Stimulated activated memory B cell treated with anti-CD40 and anti-IgM and Interleukin-4, amounts not matched to agents 10 μg/mL and 1 μg/mL and 100 μg/mL, for 72 hours (primary cell): ENCODE results near the gene WDFY4.

Source experiments
- ATAC-seq: fragments of 150-1000 bp; cut with Tn5 transposase; 2 replicates; pipeline ENCODE4 v1.10.0; 2021
- H3K27ac Mint-ChIP-seq: one replicate; pipeline ENCODE4 v1.8.0; 2022; ENCODE audit warnings: mild to moderate bottlenecking, mixed read lengths
- H3K27me3 Mint-ChIP-seq: one replicate; pipeline ENCODE4 v1.8.0; 2022; ENCODE audit warnings: mixed read lengths
- H3K36me3 Mint-ChIP-seq: one replicate; pipeline ENCODE4 v1.8.0; 2022; ENCODE audit warnings: mixed read lengths
- H3K4me1 Mint-ChIP-seq: one replicate; pipeline ENCODE4 v1.8.0; 2022; ENCODE audit warnings: mixed read lengths
- H3K4me3 Mint-ChIP-seq: one replicate; pipeline ENCODE4 v1.8.0; 2022; ENCODE audit warnings: mild to moderate bottlenecking, moderate library complexity, mixed read lengths
- H3K9me3 Mint-ChIP-seq: one replicate; pipeline ENCODE4 v1.8.0; 2022; ENCODE audit warnings: mixed read lengths

Gene WDFY4

DNA sequence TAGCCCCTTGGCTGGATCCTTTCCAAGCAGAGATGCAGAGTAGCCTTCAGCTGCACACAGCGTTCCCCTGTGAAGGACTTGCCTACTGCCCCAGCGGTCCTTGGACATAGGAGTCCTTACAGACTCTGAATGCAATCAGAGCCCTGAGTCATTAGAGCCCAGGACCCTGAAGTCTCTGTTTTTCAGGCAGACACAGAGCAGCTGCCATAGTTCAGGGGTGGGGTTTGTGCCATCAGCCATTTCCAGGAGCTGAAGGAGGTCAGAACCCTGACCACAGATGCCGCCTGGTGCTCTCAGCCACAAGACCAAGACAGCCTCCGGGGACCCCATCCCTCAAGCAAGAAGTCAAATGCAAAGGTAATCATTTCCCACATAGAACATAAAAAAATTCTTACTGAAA is 32.8 kb upstream of the WDFY4 start:
- H3K27me3 Mint-ChIP-seq: peaks cover 14% of the 10 kb centered on the region

GRCh38 chr10:48652344-48652743 is 32.3 kb upstream of the WDFY4 start:
- Mint-ChIP-seq H3K4me3 (no peak overlapping the region), H3K27me3 (peaks cover 14% of the 10 kb centered on the region), H3K4me1 (peaks cover 44% of the 10 kb centered on the region), H3K27ac (no peak overlapping the region), H3K36me3 (no peaks in the 10 kb centered on the region), H3K9me3 (no peaks in the 10 kb centered on the region)
- ATAC-seq: no peak

More for the DNA sequence above, 32.8 kb upstream of the WDFY4 start:
- H3K4me1 Mint-ChIP-seq: peaks cover 40% of the 10 kb centered on the region
- no peaks in the 10 kb centered on the region for H3K9me3 Mint-ChIP-seq
- no peaks in the 10 kb centered on the region for H3K36me3 Mint-ChIP-seq
- no peak for ATAC-seq
- no peak overlapping the region for H3K4me3 Mint-ChIP-seq
- no peak overlapping the region for H3K27ac Mint-ChIP-seq

GRCh38 chr10:48653347-48653746 is 31.3 kb upstream of the WDFY4 start:
- no peaks in the 10 kb centered on the region for H3K36me3 Mint-ChIP-seq
- peaks cover 14% of the 10 kb centered on the region for H3K27me3 Mint-ChIP-seq
- no peak for ATAC-seq
- no peak overlapping the region for H3K27ac Mint-ChIP-seq
- no peaks in the 10 kb centered on the region for H3K9me3 Mint-ChIP-seq
- peaks cover 49% of the 10 kb centered on the region for H3K4me1 Mint-ChIP-seq
- H3K4me3 Mint-ChIP-seq: no peak overlapping the region

- H3K9me3 Mint-ChIP-seq: no peaks in the 10 kb centered on the region
- peaks cover 14% of the 10 kb centered on the region for H3K27me3 Mint-ChIP-seq
- ATAC-seq: no peak
- peak overlapping the region; percentile 78 for H3K27ac Mint-ChIP-seq
- H3K4me3 Mint-ChIP-seq: no peak overlapping the region
- H3K4me1 Mint-ChIP-seq: peaks cover 57% of the 10 kb centered on the region
- no peaks in the 10 kb centered on the region for H3K36me3 Mint-ChIP-seq
Measured at GRCh38 chr10:48653944-48654698, 30.6 kb upstream of the WDFY4 start.

- Mint-ChIP-seq H3K27me3 (peaks cover 14% of the 10 kb centered on the region), H3K4me1 (peaks cover 68% of the 10 kb centered on the region), H3K36me3 (no peaks in the 10 kb centered on the region), H3K4me3 (peak overlapping the region; percentile 67), H3K27ac (peak overlapping the region; percentile 78), H3K9me3 (no peaks in the 10 kb centered on the region)
- ATAC-seq: peak; percentile 53
Measured at GRCh38 chr10:48655411-48656240, 29.0 kb upstream of the WDFY4 start.

DNA sequence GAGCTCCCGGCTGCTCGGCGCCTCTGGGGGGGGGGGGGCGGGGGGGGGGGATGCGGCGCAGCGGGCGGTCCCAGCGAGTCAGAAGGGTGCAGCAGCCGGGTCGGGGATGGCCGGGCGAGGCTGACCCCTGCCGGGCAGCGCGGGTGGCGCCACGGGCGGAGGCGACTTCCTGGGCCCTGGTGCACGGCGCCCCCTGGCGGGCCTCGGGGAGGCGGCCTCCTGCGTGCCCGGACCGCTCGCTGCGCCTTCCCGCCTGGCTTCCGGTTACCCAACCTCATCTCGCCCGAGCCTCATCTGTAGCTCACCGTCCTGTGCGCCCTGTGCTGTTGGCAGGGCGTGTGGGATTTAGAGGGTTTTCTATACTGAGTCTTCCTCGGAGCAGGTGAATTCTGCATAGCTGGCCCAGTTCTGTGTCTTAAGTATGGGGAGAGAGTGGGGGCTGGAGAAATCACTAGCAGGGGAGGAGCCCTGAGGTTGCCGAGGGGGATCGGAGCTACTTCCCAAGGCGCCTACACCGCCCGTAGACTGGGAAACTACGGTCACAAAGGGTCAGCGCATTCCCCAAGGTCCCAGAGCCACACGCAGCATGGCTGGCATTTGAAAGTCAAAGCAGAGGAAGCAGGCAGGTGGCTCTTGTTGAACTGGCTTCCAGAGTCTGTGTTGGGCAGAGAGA is 28.3 kb upstream of the WDFY4 start:
- Mint-ChIP-seq H3K27ac (peak overlapping the region; percentile 78), H3K4me3 (peak overlapping the region; percentile 85), H3K27me3 (peaks cover 14% of the 10 kb centered on the region), H3K36me3 (no peaks in the 10 kb centered on the region), H3K4me1 (peaks cover 70% of the 10 kb centered on the region), H3K9me3 (no peaks in the 10 kb centered on the region)
- peak; percentile 97 for ATAC-seq

DNA sequence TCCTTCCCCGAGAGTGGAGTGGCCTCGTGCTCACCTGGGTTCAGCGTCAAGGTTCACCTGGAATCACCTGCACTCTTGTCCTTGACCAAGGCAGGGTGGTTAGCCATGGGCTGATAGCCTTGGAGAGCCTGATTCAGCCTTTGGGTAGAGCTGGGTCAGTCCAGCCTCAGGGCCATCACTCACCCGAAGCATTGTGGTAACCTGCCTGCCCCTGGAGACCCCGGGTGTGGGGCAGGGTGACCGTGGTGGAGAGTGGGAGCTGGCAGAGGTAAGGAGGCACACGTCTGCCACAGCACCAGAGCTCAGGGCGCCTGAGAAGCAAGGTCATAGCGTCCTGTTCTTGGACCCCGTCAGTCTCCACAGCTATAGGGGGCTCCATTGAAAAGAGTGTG is 27.8 kb upstream of the WDFY4 start:
- peaks cover 70% of the 10 kb centered on the region for H3K4me1 Mint-ChIP-seq
- ATAC-seq: no peak
- no peaks in the 10 kb centered on the region for H3K36me3 Mint-ChIP-seq
- H3K9me3 Mint-ChIP-seq: no peaks in the 10 kb centered on the region
- H3K4me3 Mint-ChIP-seq: peak overlapping the region; percentile 85
- H3K27me3 Mint-ChIP-seq: peaks cover 14% of the 10 kb centered on the region
- peak overlapping the region; percentile 78 for H3K27ac Mint-ChIP-seq

DNA sequence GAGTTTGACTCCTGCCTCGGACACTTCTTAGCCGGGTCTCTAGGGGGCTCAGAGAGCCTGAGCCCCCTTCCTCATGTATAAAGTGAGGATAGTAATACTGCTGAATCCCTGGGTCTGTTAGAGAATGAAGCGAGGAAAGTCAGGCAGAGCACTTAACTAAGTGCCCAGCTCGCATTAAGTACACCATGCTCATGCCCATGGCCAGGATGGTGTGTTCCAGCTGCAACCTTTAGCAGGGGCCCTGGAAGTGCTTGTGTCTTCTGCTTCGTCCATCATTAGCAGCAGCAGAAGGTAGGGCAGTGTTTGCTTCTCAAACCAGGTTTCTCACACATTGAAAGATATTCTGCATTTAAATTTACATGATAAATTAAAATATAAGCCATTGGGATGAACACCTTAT is 27.3 kb upstream of the WDFY4 start:
- Mint-ChIP-seq H3K4me3 (no peak overlapping the region), H3K4me1 (peaks cover 69% of the 10 kb centered on the region), H3K9me3 (no peaks in the 10 kb centered on the region), H3K36me3 (no peaks in the 10 kb centered on the region), H3K27ac (no peak overlapping the region), H3K27me3 (peaks cover 14% of the 10 kb centered on the region)
- ATAC-seq: no peak

GRCh38 chr10:48658243-48658974 is 26.3 kb upstream of the WDFY4 start:
- no peaks in the 10 kb centered on the region for H3K36me3 Mint-ChIP-seq
- ATAC-seq: no peak
- H3K27me3 Mint-ChIP-seq: peaks cover 14% of the 10 kb centered on the region
- no peaks in the 10 kb centered on the region for H3K9me3 Mint-ChIP-seq
- peak overlapping the region; percentile 64 for H3K27ac Mint-ChIP-seq
- peaks cover 69% of the 10 kb centered on the region for H3K4me1 Mint-ChIP-seq
- H3K4me3 Mint-ChIP-seq: no peak overlapping the region

GRCh38 chr10:48658975-48659269 is 25.8 kb upstream of the WDFY4 start:
- peaks cover 69% of the 10 kb centered on the region for H3K4me1 Mint-ChIP-seq
- no peak overlapping the region for H3K27ac Mint-ChIP-seq
- peaks cover 14% of the 10 kb centered on the region for H3K27me3 Mint-ChIP-seq
- no peaks in the 10 kb centered on the region for H3K9me3 Mint-ChIP-seq
- H3K36me3 Mint-ChIP-seq: no peaks in the 10 kb centered on the region
- ATAC-seq: no peak
- peak overlapping the region; percentile 9 for H3K4me3 Mint-ChIP-seq

GRCh38 chr10:48659790-48660189 is 24.9 kb upstream of the WDFY4 start:
- Mint-ChIP-seq H3K9me3 (peaks cover under 1% of the 10 kb centered on the region), H3K4me1 (peaks cover 67% of the 10 kb centered on the region), H3K4me3 (no peak overlapping the region), H3K36me3 (peaks cover 3% of the 10 kb centered on the region), H3K27me3 (peaks cover 6% of the 10 kb centered on the region), H3K27ac (no peak overlapping the region)
- no peak for ATAC-seq

DNA sequence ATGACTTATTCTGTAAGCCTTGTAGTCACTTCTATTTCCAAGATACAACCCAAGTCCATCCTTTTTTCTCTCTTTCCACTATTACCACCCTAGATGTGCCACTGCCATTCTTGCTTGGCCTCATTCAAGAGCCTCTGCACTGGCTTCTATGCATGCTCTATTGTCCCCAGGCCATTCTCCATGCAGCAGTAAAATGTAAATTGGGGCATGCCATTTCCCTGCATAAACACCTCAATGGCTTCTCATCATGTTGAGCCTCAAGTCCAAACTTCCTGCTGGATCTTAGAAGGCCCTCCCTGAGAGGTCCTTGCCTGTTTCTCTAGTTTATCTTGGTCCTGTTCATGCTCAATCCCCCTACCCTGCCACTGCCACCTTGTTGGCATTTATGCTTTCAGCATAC is 23.2 kb upstream of the WDFY4 start:
- Mint-ChIP-seq H3K27ac (peak overlapping the region; percentile 32), H3K9me3 (peaks cover 4% of the 10 kb centered on the region), H3K4me1 (peaks cover 65% of the 10 kb centered on the region), H3K27me3 (no peaks in the 10 kb centered on the region), H3K4me3 (no peak overlapping the region), H3K36me3 (peaks cover 7% of the 10 kb centered on the region)
- no peak for ATAC-seq

DNA sequence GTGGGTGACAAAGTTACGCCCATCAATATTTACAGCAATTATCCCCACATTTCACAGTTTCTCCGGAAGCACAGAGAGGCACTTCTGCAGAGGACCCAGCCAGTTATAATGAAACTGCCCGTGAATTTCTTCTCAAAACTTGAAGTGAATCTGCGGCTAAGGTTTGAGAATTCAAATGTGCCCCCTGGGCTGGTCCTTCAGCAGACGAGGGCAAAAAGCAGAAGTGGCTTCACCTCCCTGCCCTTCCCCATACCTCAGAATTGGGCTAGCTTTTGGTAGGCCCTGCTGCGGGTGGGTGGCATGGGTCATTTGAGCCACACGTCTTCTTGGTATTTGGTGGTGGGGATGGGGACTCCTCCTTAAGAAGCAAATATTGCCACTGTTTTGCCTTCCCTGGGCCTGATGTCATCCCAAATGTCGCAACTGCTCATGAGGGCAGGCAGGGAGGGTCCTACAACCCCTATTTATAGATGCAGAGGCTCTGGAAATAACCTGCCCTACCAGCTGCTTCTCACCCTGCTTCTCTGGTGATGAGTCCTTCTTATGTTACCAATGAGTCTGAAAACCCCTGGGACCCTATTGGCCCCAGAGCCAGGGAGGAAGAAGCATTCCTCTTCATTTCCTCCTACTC is 16.6 kb upstream of the WDFY4 start:
- H3K27ac Mint-ChIP-seq: peak overlapping the region; percentile 84
- H3K9me3 Mint-ChIP-seq: peaks cover 4% of the 10 kb centered on the region
- H3K4me3 Mint-ChIP-seq: peak overlapping the region; percentile 52
- peaks cover 60% of the 10 kb centered on the region for H3K4me1 Mint-ChIP-seq
- no peaks in the 10 kb centered on the region for H3K27me3 Mint-ChIP-seq
- ATAC-seq: peak; percentile 83
- peaks cover 7% of the 10 kb centered on the region for H3K36me3 Mint-ChIP-seq

DNA sequence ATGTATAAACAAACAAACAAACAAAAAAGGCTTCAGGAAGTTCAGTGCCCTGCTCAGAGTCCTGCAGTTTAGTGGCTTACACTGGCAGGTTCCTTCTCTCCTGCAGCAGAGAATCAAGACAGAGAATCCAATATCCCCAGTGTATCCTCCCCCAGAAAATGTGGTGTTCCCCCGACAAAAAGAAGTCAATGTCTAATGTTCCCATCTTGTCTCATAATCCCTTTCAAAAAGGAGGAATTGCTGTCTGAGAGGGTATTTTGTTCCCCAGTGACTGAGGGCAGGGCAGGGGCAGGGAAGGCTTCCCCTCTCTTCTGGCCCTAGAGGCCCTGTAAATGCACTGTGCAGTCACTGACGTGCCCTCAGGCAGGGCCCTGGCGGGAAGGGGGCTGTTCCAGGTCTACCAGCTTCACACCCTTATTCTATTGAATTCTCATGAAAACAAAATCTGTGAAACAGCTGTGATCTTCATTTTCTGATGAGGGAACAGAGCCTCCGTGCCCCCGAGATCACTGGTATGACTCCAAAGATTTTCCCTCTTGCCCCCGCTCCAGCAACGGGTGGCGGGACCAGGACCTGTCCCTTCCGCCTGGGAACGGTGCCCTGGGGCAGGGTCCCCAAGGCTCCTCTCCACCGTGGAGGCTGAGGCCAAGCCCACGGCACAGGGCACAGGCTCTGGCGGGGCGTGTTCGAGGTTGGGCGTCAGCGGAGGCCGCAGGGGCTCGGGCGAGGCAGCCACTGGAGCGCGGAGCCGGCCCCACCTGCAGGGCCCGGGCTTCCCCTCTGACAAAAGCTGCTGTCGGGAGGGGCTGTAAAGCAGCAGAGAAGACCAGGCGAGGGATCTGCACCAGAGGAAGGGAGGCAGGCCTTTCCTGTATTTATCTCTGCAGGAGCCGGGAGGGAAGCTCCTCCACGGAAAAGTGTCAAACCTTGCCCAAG is 13.4 kb upstream of the WDFY4 start:
- no peaks in the 10 kb centered on the region for H3K27me3 Mint-ChIP-seq
- ATAC-seq: peak; percentile 86
- no peaks in the 10 kb centered on the region for H3K9me3 Mint-ChIP-seq
- peak overlapping the region; percentile 74 for H3K4me3 Mint-ChIP-seq
- peaks cover 64% of the 10 kb centered on the region for H3K4me1 Mint-ChIP-seq
- H3K36me3 Mint-ChIP-seq: no peaks in the 10 kb centered on the region
- peak overlapping the region; percentile 98 for H3K27ac Mint-ChIP-seq
